Testis (tissue), 3 donors: ENCODE results near the gene MCM5. TPM values are rescaled to one million over a fixed set of nuclear protein-coding genes. Genes with fewer than 3 reads are reported as not detected.
A peak's percentile ranks its signal among the peaks of the same experiment; 100 is the strongest.

ENCODE experiments used
- DNase-seq: peaks from one replicate; pipeline ENCODE4 v3.0.0-alpha.2; 2019
- H3K27ac ChIP-seq, 2 donors: fragments of 200-600 bp; sonication (generic); one replicate each; pipeline ENCODE4 v1.5.1; 2019
- H3K27me3 ChIP-seq: fragments of 200-600 bp; sonication (generic); one replicate; pipeline ENCODE4 v1.5.1; 2019
- H3K36me3 ChIP-seq: fragments of 200-600 bp; sonication (generic); one replicate; pipeline ENCODE4 v1.5.1; 2017; ENCODE audit warnings: low read depth; ENCODE audit errors: missing control alignments
- H3K4me1 ChIP-seq: fragments of 200-600 bp; sonication (generic); one replicate; pipeline ENCODE4 v1.5.1; 2019
- H3K4me3 ChIP-seq, 2 donors: fragments of 200-600 bp; sonication (generic); one replicate each; pipeline ENCODE4 v1.5.1; 2017 to 2019
- H3K9me3 ChIP-seq: fragments of 200-600 bp; sonication (generic); one replicate; pipeline ENCODE4 v1.5.1; 2017
- CTCF ChIP-seq, 3 experiments: fragments of 450-650 bp in 2 of 3; fragments of 200-600 bp in 1 of 3; sonication (generic) in 1 of 3; IDR thresholded peaks; one replicate each; pipeline ENCODE4 v1.5.1; 2016 to 2019; ENCODE audit warnings: antibody characterized with exemption in 3 of 3, mild to moderate bottlenecking in 2 of 3, moderate library complexity in 1 of 3
- POLR2A ChIP-seq: fragments of 450-650 bp; IDR thresholded peaks from one replicate; pipeline ENCODE4 v1.6.1; 2017; ENCODE audit warnings: antibody characterized with exemption, mild to moderate bottlenecking, moderate library complexity
- WGBS, 2 donors: methylation state at CpG; one replicate each; pipeline ENCODE4 v1.1.5; 2018; 5-methylcytosine and 5-hydroxymethylcytosine counted together
- intact Hi-C: fragments of 100-400 bp; cut with DNase I; formaldehyde crosslinking; loops from one replicate; pipeline ENCODE4 v1.15.1; 2023; ENCODE audit warnings: low total_unique reads
- polyA plus RNA-seq: library from polyadenylated mRNA; stranded (reverse); fragments of 350-450 nt; fragmentation: Illumina TruSeq; extraction: RNeasy Lipid Tissue Mini Kit (QIAGEN cat#74804); gene quantifications from one replicate; pipeline ENCODE4 v1.2.3, GENCODE V29; 2014; ENCODE audit warnings: low read depth, low replicate concordance; ENCODE audit not compliant: insufficient read depth
- total RNA-seq, 2 donors: library from RNA; depleted of rRNA; stranded (reverse); fragments of >200 nt; gene quantifications; one replicate each; pipeline ENCODE4 v1.2.3, GENCODE V29; 2016

The MCM5 gene
- total and polyA plus RNA-seq, 3 donors from 2014 or later: 34.3 to 49.6 (median 42.1) TPM

GRCh38 chr22:35384975-35385588 is 14.9 kb upstream of the MCM5 start:
- TF ChIP-seq CTCF (IDR thresholded peaks at IDR 0.05) (no peak), POLR2A (no peak)
- H3K27me3 ChIP-seq: no peaks in the 10 kb centered on the region
- H3K27ac ChIP-seq: no peak overlapping the region
- no peak overlapping the region for H3K4me3 ChIP-seq
- DNase-seq: no peak
- H3K36me3 ChIP-seq: no peaks in the 10 kb centered on the region
- intact Hi-C loops: no loop called here
- no peaks in the 10 kb centered on the region for H3K9me3 ChIP-seq
- WGBS, 2 donors: 89 to 90% methylated on average over 6 of the region's 6 CpGs
- peaks cover 20% of the 10 kb centered on the region for H3K4me1 ChIP-seq

GRCh38 chr22:35386670-35387288 is 13.2 kb upstream of the MCM5 start:
- no peak for DNase-seq
- WGBS, 2 donors: 89 to 96% methylated on average over 9 to 17 of the region's 19 CpGs
- H3K27me3 ChIP-seq: no peaks in the 10 kb centered on the region
- intact Hi-C loops: no loop called here
- H3K27ac ChIP-seq: no peak overlapping the region
- no peak overlapping the region for H3K4me3 ChIP-seq
- TF ChIP-seq CTCF (IDR thresholded peaks at IDR 0.05) (no peak), POLR2A (no peak)
- H3K36me3 ChIP-seq: no peaks in the 10 kb centered on the region
- H3K4me1 ChIP-seq: peaks cover 11% of the 10 kb centered on the region
- H3K9me3 ChIP-seq: no peaks in the 10 kb centered on the region

GRCh38 chr22:35390933-35391332 is 9.0 kb upstream of the MCM5 start:
- intact Hi-C loops: no loop called here
- no peaks in the 10 kb centered on the region for H3K36me3 ChIP-seq
- H3K27ac ChIP-seq: no peak overlapping the region
- TF ChIP-seq POLR2A: no peak
- TF ChIP-seq CTCF (IDR thresholded peaks at IDR 0.05): no peak
- no peak overlapping the region for H3K4me3 ChIP-seq
- 87 to 88% methylated on average over 5 of the region's 5 CpGs for WGBS, 2 donors
- DNase-seq: no peak
- H3K4me1 ChIP-seq: peaks cover 21% of the 10 kb centered on the region
- H3K9me3 ChIP-seq: no peaks in the 10 kb centered on the region
- H3K27me3 ChIP-seq: no peaks in the 10 kb centered on the region

- TF ChIP-seq POLR2A (no peak), CTCF (IDR thresholded peaks at IDR 0.05) (no peak)
- intact Hi-C loops: no loop called here
Observed at GRCh38 chr22:35392357-35392756, 7.6 kb upstream of the MCM5 start.

More at GRCh38 chr22:35392357-35392756, 7.6 kb upstream of the MCM5 start:
- no peaks in the 10 kb centered on the region for H3K9me3 ChIP-seq
- H3K27ac ChIP-seq: peak overlapping the region; percentile 76 to 81
- H3K4me1 ChIP-seq: peaks cover 31% of the 10 kb centered on the region
- H3K27me3 ChIP-seq: no peaks in the 10 kb centered on the region
- no peaks in the 10 kb centered on the region for H3K36me3 ChIP-seq
- no peak overlapping the region for H3K4me3 ChIP-seq
- WGBS, 2 donors: 84 to 93% methylated on average over 2 of the region's 2 CpGs
- no peak for DNase-seq
